ENCODE results near the gene TTC24. TPM values are rescaled to one million over a fixed set of nuclear protein-coding genes. Genes with fewer than 3 reads are reported as not detected.

Gene TTC24
- total RNA-seq, 1 donor from 2014 or later: not detected

- H3K4me3 ChIP-seq (ENCODE audit: low read depth, low read length): no peak overlapping the region
- H3K36me3 ChIP-seq (ENCODE audit: control insufficient read depth, insufficient read depth, low read length): no peaks in the 10 kb centered on the region
- FAIRE-seq: no peak
- TF ChIP-seq CTCF (IDR thresholded peaks at IDR 0.05; ENCODE audit: insufficient read depth, low read length, severe bottlenecking): no peak
- DNase-seq (ENCODE audit: low read depth): no peak
- H3K27me3 ChIP-seq (ENCODE audit: control insufficient read depth, insufficient read depth, low read length): no peaks in the 10 kb centered on the region
Observed at GRCh38 chr1:156572663-156573018, 6.9 kb upstream of the TTC24 start.

- Histone ChIP-seq H3K4me3 (ENCODE audit: low read depth, low read length) (no peak overlapping the region), H3K36me3 (ENCODE audit: control insufficient read depth, insufficient read depth, low read length) (no peaks in the 10 kb centered on the region), H3K27me3 (ENCODE audit: control insufficient read depth, insufficient read depth, low read length) (no peaks in the 10 kb centered on the region)
- DNase-seq (ENCODE audit: low read depth) (no peak), FAIRE-seq (no peak)
- no peak for TF ChIP-seq CTCF (IDR thresholded peaks at IDR 0.05; ENCODE audit: insufficient read depth, low read length, severe bottlenecking)
Observed at GRCh38 chr1:156574039-156574633, 5.4 kb upstream of the TTC24 start.

- no peaks in the 10 kb centered on the region for H3K36me3 ChIP-seq (ENCODE audit: control insufficient read depth, insufficient read depth, low read length)
- no peak for FAIRE-seq
Observed at GRCh38 chr1:156577550-156577949, 2.0 kb upstream of the TTC24 start.

GRCh38 chr1:156578055-156578454 is 1.5 kb upstream of the TTC24 start:
- no peaks in the 10 kb centered on the region for H3K27me3 ChIP-seq (ENCODE audit: control insufficient read depth, insufficient read depth, low read length)
- DNase-seq (ENCODE audit: low read depth): no peak
- H3K4me3 ChIP-seq (ENCODE audit: low read depth, low read length): no peak overlapping the region
- no peaks in the 10 kb centered on the region for H3K36me3 ChIP-seq (ENCODE audit: control insufficient read depth, insufficient read depth, low read length)
- TF ChIP-seq CTCF (IDR thresholded peaks at IDR 0.05; ENCODE audit: insufficient read depth, low read length, severe bottlenecking): no peak
- no peak for FAIRE-seq

More at GRCh38 chr1:156577550-156577949, 2.0 kb upstream of the TTC24 start:
- Histone ChIP-seq H3K27me3 (ENCODE audit: control insufficient read depth, insufficient read depth, low read length) (no peaks in the 10 kb centered on the region), H3K4me3 (ENCODE audit: low read depth, low read length) (no peak overlapping the region)
- no peak for DNase-seq (ENCODE audit: low read depth)
- TF ChIP-seq CTCF (IDR thresholded peaks at IDR 0.05; ENCODE audit: insufficient read depth, low read length, severe bottlenecking): no peak

- H3K27me3 ChIP-seq (ENCODE audit: control insufficient read depth, insufficient read depth, low read length): no peaks in the 10 kb centered on the region
- TF ChIP-seq CTCF (IDR thresholded peaks at IDR 0.05; ENCODE audit: insufficient read depth, low read length, severe bottlenecking): no peak
- FAIRE-seq (no peak), DNase-seq (ENCODE audit: low read depth) (no peak)
- H3K36me3 ChIP-seq (ENCODE audit: control insufficient read depth, insufficient read depth, low read length): no peaks in the 10 kb centered on the region
- no peak overlapping the region for H3K4me3 ChIP-seq (ENCODE audit: low read depth, low read length)
Observed at GRCh38 chr1:156581661-156582387, 2.3 kb downstream of the TTC24 start.
